ENCODE data around the gene USP36. TPM values are rescaled to one million over a fixed set of nuclear protein-coding genes. Genes with fewer than 3 reads are reported as not detected.

The USP36 gene
- total and polyA plus RNA-seq, 12 donors = 10.0 to 28.8 (median 24.8) TPM

- Histone ChIP-seq H3K36me3 (peaks cover 0 to 5% (median 0%) of the 10 kb centered on the region in 9 donors), H3K27me3 (no peaks in the 10 kb centered on the region), H3K4me1 (peaks cover 0 to 93% (median 60%) of the 10 kb centered on the region in 9 donors), H3K9me3 (peaks cover 0 to 5% (median 0%) of the 10 kb centered on the region in 11 donors), H3K4me3 (no peak overlapping the region), H3K27ac (peak overlapping the region in 1 of 10 donors; percentile 34)
- no peak for ATAC-seq
- intact Hi-C loops (cut with DNase I) = loop anchor here in 1 of 10 donors (2.0 kb wide), 1 partner anchor 31 kb away; no protein-coding TSS in a partner anchor
- no peak for TF ChIP-seq CTCF (IDR thresholded peaks at IDR 0.05)
- DNase-seq = no peak
- 82 to 84% methylated on average over 2 of the region's 2 CpGs for WGBS, 2 donors
These were observed 74.4 kb downstream of the USP36 start for GRCh38 chr17:78766225-78766624.

GRCh38 chr17:78765821-78766220 lies 74.8 kb downstream of the USP36 start:
- H3K4me1 ChIP-seq = peaks cover 0 to 93% (median 59%) of the 10 kb centered on the region in 9 donors
- H3K36me3 ChIP-seq = peaks cover 0 to 5% (median 0%) of the 10 kb centered on the region in 9 donors
- WGBS, 2 donors = 65 to 69% methylated on average over 3 of the region's 3 CpGs
- ATAC-seq = no peak
- DNase-seq = no peak
- H3K9me3 ChIP-seq = peaks cover 0 to 5% (median 0%) of the 10 kb centered on the region in 11 donors
- peak overlapping the region in 1 of 10 donors; percentile 34 for H3K27ac ChIP-seq
- H3K4me3 ChIP-seq = no peak overlapping the region
- no peak for TF ChIP-seq CTCF (IDR thresholded peaks at IDR 0.05)
- intact Hi-C loops (cut with DNase I) = loop anchor here in 1 of 10 donors (2.0 kb wide), 1 partner anchor 31 kb away; no protein-coding TSS in a partner anchor
- H3K27me3 ChIP-seq = no peaks in the 10 kb centered on the region

GRCh38 chr17:78764871-78765270 lies 75.7 kb downstream of the USP36 start:
- H3K27me3 ChIP-seq = no peaks in the 10 kb centered on the region
- intact Hi-C loops (cut with DNase I) = no loop called here
- WGBS, 2 donors = 90 to 95% methylated on average over 8 of the region's 8 CpGs
- no peak for ATAC-seq
- H3K4me1 ChIP-seq = peaks cover 0 to 98% (median 61%) of the 10 kb centered on the region in 9 donors
- H3K9me3 ChIP-seq = peaks cover 0 to 5% (median 0%) of the 10 kb centered on the region in 11 donors
- DNase-seq = no peak
- TF ChIP-seq CTCF (IDR thresholded peaks at IDR 0.05) = no peak
- no peaks in the 10 kb centered on the region for H3K36me3 ChIP-seq
- H3K4me3 ChIP-seq = no peak overlapping the region
- H3K27ac ChIP-seq = no peak overlapping the region

GRCh38 chr17:78763561-78763960 lies 77.1 kb downstream of the USP36 start:
- no peaks in the 10 kb centered on the region for H3K36me3 ChIP-seq
- no peak overlapping the region for H3K4me3 ChIP-seq
- 96 to 98% methylated on average over 3 of the region's 3 CpGs for WGBS, 2 donors
- peaks cover 4 to 98% (median 70%) of the 10 kb centered on the region in 9 donors for H3K4me1 ChIP-seq
- no peak for TF ChIP-seq CTCF (IDR thresholded peaks at IDR 0.05)
- DNase-seq = no peak
- no peaks in the 10 kb centered on the region for H3K27me3 ChIP-seq
- ATAC-seq = no peak
- H3K27ac ChIP-seq = peak overlapping the region in 1 of 10 donors; percentile 74
- H3K9me3 ChIP-seq = peaks cover 0 to 5% (median 0%) of the 10 kb centered on the region in 11 donors
- intact Hi-C loops (cut with DNase I) = no loop called here

Data from heart right ventricle (tissue), 16 donors.